ENCODE measurements around the gene PIEZO2.

PIEZO2 gene

DNA sequence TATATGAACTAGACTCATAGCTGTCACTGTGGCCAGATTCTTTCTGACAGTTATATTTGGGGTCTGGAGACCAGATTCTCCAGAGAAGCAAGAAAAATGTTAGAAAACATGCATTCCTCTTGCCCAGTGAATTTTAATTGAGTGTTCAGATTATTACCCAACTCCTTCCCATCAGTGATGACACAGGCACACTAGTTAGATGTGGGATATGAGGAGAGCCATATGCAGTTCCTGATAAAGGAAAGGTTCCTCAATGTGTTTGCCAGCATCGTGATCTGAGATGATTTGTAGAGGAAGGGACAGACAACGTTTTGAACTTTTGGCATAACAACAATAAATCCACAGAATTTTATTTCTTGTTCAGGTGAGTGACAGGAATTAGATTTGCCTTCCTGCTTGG, 308.6 kb downstream of the PIEZO2 start:
- H3K36me3 ChIP-seq (ENCODE audit: insufficient read depth, low read length): no peaks in the 10 kb centered on the region
- H3K9ac ChIP-seq (ENCODE audit: low read depth, low read length, poor library complexity, severe bottlenecking): no peak overlapping the region

DNA sequence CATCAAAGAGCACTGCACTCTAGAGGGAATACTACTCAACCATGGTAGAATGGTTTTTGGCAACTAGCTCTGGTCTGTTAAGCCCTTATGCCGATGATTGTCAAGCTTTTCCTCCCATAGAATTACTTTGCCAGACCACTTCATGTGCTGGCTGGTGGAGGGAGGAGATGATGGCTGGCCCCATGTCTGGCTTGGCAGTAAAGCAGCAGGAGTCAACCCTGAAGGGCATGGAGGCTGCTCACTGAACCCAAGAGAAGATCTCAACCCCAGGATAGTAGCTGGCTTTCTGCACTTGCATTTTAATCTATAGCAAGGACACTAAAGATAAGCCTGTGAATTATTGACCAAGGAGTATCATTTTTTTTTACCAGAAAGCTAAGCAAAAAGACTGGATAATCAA, 309.9 kb downstream of the PIEZO2 start:
- H3K27me3 ChIP-seq (ENCODE audit: insufficient read depth, low read length, poor library complexity, severe bottlenecking): no peaks in the 10 kb centered on the region
- no peaks in the 10 kb centered on the region for H4K20me1 ChIP-seq (ENCODE audit: insufficient read depth, low read length, poor library complexity, severe bottlenecking)

More for the DNA sequence above, 308.6 kb downstream of the PIEZO2 start:
- no peaks in the 10 kb centered on the region for H3F3A ChIP-seq (ENCODE audit: low read depth)
- H3K27me3 ChIP-seq (ENCODE audit: insufficient read depth, low read length, poor library complexity, severe bottlenecking): no peaks in the 10 kb centered on the region
- H4K20me1 ChIP-seq (ENCODE audit: insufficient read depth, low read length, poor library complexity, severe bottlenecking): no peaks in the 10 kb centered on the region
- H3K4me2 ChIP-seq (ENCODE audit: low read depth, low read length, poor library complexity, severe bottlenecking): no peak overlapping the region
- no peak for TF ChIP-seq EZH2phosphoT487 (IDR thresholded peaks at IDR 0.05; ENCODE audit: borderline replicate concordance)
- TF ChIP-seq, protein P1, sequence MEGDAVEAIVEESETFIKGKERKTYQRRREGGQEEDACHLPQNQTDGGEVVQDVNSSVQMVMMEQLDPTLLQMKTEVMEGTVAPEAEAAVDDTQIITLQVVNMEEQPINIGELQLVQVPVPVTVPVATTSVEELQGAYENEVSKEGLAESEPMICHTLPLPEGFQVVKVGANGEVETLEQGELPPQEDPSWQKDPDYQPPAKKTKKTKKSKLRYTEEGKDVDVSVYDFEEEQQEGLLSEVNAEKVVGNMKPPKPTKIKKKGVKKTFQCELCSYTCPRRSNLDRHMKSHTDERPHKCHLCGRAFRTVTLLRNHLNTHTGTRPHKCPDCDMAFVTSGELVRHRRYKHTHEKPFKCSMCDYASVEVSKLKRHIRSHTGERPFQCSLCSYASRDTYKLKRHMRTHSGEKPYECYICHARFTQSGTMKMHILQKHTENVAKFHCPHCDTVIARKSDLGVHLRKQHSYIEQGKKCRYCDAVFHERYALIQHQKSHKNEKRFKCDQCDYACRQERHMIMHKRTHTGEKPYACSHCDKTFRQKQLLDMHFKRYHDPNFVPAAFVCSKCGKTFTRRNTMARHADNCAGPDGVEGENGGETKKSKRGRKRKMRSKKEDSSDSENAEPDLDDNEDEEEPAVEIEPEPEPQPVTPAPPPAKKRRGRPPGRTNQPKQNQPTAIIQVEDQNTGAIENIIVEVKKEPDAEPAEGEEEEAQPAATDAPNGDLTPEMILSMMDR (conservative IDR thresholded peaks at IDR 0.05; ENCODE audit: low read length): no peak
- H3K9me3 ChIP-seq (ENCODE audit: insufficient read depth, low read depth, low read length): no peaks in the 10 kb centered on the region
- no peaks in the 10 kb centered on the region for H3K4me1 ChIP-seq (ENCODE audit: insufficient read depth, low read length, poor library complexity, severe bottlenecking)
- no peak overlapping the region for H3K4me3 ChIP-seq (ENCODE audit: low read length, poor library complexity, severe bottlenecking)
- H2AFZ ChIP-seq (ENCODE audit: low read length): no peak overlapping the region
- no peaks in the 10 kb centered on the region for H3K9me2 ChIP-seq (replicated peaks; ENCODE audit: low read depth, low read length)
- H3K79me2 ChIP-seq (ENCODE audit: insufficient read depth, low read length): no peaks in the 10 kb centered on the region

DNA sequence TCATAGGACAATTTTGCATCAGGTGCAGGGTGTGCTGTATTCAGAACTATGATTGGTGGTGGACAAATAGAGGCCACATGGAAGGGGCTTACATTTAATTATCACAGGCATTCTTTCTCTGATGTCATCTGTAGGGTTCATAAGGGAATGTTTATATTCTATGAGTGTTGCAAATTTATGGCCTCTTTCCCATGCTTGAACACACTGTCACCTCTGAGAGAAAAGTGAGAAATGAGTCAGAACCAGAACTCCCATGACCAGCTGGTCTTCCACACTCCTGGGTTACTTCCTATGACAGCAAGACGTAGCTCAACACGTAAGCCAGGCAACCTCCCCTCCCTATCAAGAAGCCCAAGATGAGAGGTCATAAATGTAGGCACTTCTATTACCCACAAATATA, 310.8 kb downstream of the PIEZO2 start:
- no peaks in the 10 kb centered on the region for H3K27me3 ChIP-seq (ENCODE audit: insufficient read depth, low read length, poor library complexity, severe bottlenecking)
- H3K36me3 ChIP-seq (ENCODE audit: insufficient read depth, low read length): no peaks in the 10 kb centered on the region
- TF ChIP-seq EZH2phosphoT487 (IDR thresholded peaks at IDR 0.05; ENCODE audit: borderline replicate concordance): no peak
- TF ChIP-seq, protein P1 (conservative IDR thresholded peaks at IDR 0.05; ENCODE audit: low read length): no peak

More for the DNA sequence above, 309.9 kb downstream of the PIEZO2 start:
- Histone ChIP-seq H2AFZ (ENCODE audit: low read length) (no peak overlapping the region), H3K36me3 (ENCODE audit: insufficient read depth, low read length) (no peaks in the 10 kb centered on the region), H3F3A (ENCODE audit: low read depth) (no peaks in the 10 kb centered on the region), H3K4me3 (ENCODE audit: low read length, poor library complexity, severe bottlenecking) (no peak overlapping the region), H3K79me2 (ENCODE audit: insufficient read depth, low read length) (no peaks in the 10 kb centered on the region), H3K9me3 (ENCODE audit: insufficient read depth, low read depth, low read length) (no peaks in the 10 kb centered on the region), H3K9me2 (replicated peaks; ENCODE audit: low read depth, low read length) (no peaks in the 10 kb centered on the region), H3K4me1 (ENCODE audit: insufficient read depth, low read length, poor library complexity, severe bottlenecking) (no peaks in the 10 kb centered on the region), H3K9ac (ENCODE audit: low read depth, low read length, poor library complexity, severe bottlenecking) (no peak overlapping the region), H3K4me2 (ENCODE audit: low read depth, low read length, poor library complexity, severe bottlenecking) (no peak overlapping the region)
- TF ChIP-seq, protein P1 (conservative IDR thresholded peaks at IDR 0.05; ENCODE audit: low read length): no peak
- TF ChIP-seq EZH2phosphoT487 (IDR thresholded peaks at IDR 0.05; ENCODE audit: borderline replicate concordance): no peak

More for the DNA sequence above, 310.8 kb downstream of the PIEZO2 start:
- no peak overlapping the region for H3K4me2 ChIP-seq (ENCODE audit: low read depth, low read length, poor library complexity, severe bottlenecking)
- H3K4me3 ChIP-seq (ENCODE audit: low read length, poor library complexity, severe bottlenecking): no peak overlapping the region
- H3K9me2 ChIP-seq (replicated peaks; ENCODE audit: low read depth, low read length): no peaks in the 10 kb centered on the region
- no peaks in the 10 kb centered on the region for H3F3A ChIP-seq (ENCODE audit: low read depth)
- no peaks in the 10 kb centered on the region for H3K79me2 ChIP-seq (ENCODE audit: insufficient read depth, low read length)
- no peak overlapping the region for H3K9ac ChIP-seq (ENCODE audit: low read depth, low read length, poor library complexity, severe bottlenecking)
- no peaks in the 10 kb centered on the region for H4K20me1 ChIP-seq (ENCODE audit: insufficient read depth, low read length, poor library complexity, severe bottlenecking)
- no peaks in the 10 kb centered on the region for H3K4me1 ChIP-seq (ENCODE audit: insufficient read depth, low read length, poor library complexity, severe bottlenecking)
- no peak overlapping the region for H2AFZ ChIP-seq (ENCODE audit: low read length)
- H3K9me3 ChIP-seq (ENCODE audit: insufficient read depth, low read depth, low read length): no peaks in the 10 kb centered on the region
